Tibial nerve (tissue), 4 donors: Measurements from ENCODE around the gene TYRO3.

Experiments used
- CTCF ChIP-seq, 5 experiments: fragments of 200-600 bp in 3 of 5; fragments of 450-650 bp in 2 of 5; sonication (generic) in 3 of 5; IDR thresholded peaks; one replicate each; pipeline ENCODE4 v1.5.1; 2016 to 2019; ENCODE audit warnings: antibody characterized with exemption in 5 of 5, mild to moderate bottlenecking in 3 of 5, moderate library complexity in 2 of 5
- EP300 ChIP-seq, 2 donors: sonication (generic); formaldehyde crosslinking; IDR thresholded peaks; one replicate each; pipeline ENCODE4 v1.6.1; 2017; ENCODE audit warnings: antibody characterized with exemption in 2 of 2, mild to moderate bottlenecking in 1 of 2
- POLR2A ChIP-seq, 2 donors: fragments of 450-650 bp; IDR thresholded peaks; one replicate each; pipeline ENCODE4 v1.6.1; 2017; ENCODE audit warnings: antibody characterized with exemption in 2 of 2, mild to moderate bottlenecking in 2 of 2, moderate library complexity in 2 of 2

GRCh38 chr15:41594801-41595746, 36.1 kb downstream of the TYRO3 start:
- no peak for TF ChIP-seq POLR2A (IDR thresholded peaks at IDR 0.05)
- no peak for TF ChIP-seq CTCF (IDR thresholded peaks at IDR 0.05)
- TF ChIP-seq EP300 (IDR thresholded peaks at IDR 0.05) = no peak
